Astrocyte of the cerebellum (primary cell): Measurements from ENCODE around the gene PLK2.

ENCODE experiments used
- DNase-seq: peaks from one replicate; pipeline ENCODE4 v3.0.0-alpha.2; 2011; ENCODE audit warnings: low read depth
- H3K4me3 ChIP-seq: 2 replicates; pipeline ENCODE4 v1.5.1; 2011; ENCODE audit warnings: mild to moderate bottlenecking, low read depth, low read length, moderate library complexity
- in situ Hi-C: cut with HindIII; loops from 2 replicates; pipeline ENCODE4 v1.10.0; 2017; ENCODE audit warnings: low sequenced_read_pairs
- TF ChIP-seq, protein P1 (sequence below): IDR thresholded peaks from 2 replicates; pipeline ENCODE4 v1.5.1; 2012; ENCODE audit warnings: low read length, low read depth, moderate library complexity, mild to moderate bottlenecking; ENCODE audit errors: missing control alignments

Gene PLK2

DNA sequence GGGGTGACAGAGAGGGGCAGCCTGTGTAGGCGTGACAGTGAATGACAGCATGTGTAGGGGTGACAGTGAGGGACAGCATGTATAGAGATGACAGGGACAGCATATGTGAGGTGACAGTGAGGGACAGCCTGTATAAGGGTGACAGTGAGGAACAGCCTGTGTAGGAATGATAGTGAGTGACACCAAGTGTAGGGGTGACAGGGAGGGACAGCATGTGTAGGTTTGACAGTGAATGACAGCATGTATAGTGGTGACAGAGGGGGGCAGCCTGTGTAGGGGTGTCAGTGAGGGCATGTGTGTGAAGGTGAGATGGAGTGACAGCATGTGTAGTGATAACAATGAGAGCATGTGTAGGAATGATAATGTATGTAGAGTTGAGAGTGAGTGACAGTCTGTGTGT lies 22.6 kb upstream of the PLK2 start:
- DNase-seq = no peak
- in situ Hi-C loops = no loop called here
- TF ChIP-seq, protein P1, sequence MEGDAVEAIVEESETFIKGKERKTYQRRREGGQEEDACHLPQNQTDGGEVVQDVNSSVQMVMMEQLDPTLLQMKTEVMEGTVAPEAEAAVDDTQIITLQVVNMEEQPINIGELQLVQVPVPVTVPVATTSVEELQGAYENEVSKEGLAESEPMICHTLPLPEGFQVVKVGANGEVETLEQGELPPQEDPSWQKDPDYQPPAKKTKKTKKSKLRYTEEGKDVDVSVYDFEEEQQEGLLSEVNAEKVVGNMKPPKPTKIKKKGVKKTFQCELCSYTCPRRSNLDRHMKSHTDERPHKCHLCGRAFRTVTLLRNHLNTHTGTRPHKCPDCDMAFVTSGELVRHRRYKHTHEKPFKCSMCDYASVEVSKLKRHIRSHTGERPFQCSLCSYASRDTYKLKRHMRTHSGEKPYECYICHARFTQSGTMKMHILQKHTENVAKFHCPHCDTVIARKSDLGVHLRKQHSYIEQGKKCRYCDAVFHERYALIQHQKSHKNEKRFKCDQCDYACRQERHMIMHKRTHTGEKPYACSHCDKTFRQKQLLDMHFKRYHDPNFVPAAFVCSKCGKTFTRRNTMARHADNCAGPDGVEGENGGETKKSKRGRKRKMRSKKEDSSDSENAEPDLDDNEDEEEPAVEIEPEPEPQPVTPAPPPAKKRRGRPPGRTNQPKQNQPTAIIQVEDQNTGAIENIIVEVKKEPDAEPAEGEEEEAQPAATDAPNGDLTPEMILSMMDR = no peak
- H3K4me3 ChIP-seq = no peak overlapping the region

DNA sequence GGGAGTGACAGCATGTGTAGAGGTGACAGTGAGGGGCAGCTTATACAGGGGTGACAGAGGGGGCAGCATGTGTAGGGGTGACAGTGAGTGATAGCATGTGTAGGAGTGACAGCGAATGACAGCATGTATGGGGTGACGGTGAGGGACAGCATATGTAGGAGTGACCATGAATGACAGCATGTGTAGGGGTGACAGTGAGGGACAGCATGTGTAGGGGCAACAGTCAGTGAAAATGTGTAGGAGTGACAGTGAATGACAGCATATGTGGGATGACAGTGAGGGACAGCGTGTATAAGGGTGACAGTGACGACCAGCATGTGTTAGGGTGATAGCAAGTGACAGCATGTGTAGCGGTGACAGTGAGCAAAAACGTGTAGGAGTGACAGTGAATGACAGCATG lies 21.9 kb upstream of the PLK2 start:
- in situ Hi-C loops = no loop called here
- H3K4me3 ChIP-seq = no peak overlapping the region
- no peak for DNase-seq
- TF ChIP-seq, protein P1 = no peak

DNA sequence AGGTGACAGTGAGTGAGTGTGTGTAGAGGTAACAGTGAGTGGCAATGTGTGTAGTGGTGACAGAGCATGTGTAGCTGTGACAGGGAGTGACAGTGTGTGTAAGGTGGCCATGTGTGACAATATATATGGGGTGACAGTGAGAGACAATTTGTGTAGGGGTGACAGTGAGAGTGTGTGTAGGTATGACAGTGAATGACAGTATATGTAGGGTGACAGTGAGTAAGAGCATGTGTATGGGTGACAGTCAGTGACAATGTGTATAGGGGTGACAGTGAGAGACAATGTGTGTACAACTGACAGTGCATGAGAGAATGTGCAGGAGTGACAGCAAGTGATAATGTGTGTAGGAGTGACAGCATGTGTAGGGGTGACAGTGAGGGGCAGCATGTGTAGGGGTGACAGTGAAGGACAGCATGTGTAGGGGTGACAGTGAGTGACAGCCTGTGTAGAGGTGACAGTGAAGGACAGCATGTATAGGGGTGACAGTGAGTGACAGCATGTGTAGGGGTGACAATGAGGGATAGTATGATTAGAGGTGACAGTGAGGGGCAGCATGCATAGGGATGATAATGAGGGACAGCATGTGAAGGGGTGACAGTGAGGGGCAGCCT lies 21.3 kb upstream of the PLK2 start:
- no peak overlapping the region for H3K4me3 ChIP-seq
- no peak for DNase-seq
- in situ Hi-C loops = no loop called here
- TF ChIP-seq, protein P1 = no peak

DNA sequence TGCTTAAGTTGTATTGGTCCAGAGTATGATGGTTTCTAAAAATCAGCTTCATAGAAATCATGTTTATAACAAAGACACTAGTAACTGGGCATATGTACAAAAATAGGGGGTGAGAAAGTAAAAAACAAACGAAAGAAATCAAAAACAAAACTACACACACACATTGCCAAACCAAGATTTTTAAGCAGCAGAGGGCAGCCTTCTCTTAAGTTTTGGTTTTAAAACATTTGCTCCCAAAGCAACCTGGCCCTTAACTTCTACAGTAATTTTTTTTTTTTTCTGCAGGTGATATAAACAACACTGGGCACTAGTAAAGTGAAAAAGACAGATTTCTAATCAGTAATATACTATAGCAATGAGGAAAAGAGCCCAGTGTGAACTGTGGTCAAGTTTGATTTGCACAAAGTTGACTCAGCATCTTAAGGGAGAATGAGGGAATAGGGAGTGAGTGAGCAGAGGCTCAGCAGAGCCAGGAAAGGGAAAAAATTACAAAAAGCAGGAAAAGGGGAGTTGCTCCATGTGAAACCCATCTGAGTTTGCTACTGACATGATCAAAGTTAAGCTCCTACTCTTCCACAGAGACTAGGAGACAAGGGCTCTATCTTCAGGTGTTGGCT lies 18.0 kb upstream of the PLK2 start:
- TF ChIP-seq, protein P1 = peak; percentile 9
- in situ Hi-C loops = no loop called here
- no peak overlapping the region for H3K4me3 ChIP-seq
- DNase-seq = no peak

DNA sequence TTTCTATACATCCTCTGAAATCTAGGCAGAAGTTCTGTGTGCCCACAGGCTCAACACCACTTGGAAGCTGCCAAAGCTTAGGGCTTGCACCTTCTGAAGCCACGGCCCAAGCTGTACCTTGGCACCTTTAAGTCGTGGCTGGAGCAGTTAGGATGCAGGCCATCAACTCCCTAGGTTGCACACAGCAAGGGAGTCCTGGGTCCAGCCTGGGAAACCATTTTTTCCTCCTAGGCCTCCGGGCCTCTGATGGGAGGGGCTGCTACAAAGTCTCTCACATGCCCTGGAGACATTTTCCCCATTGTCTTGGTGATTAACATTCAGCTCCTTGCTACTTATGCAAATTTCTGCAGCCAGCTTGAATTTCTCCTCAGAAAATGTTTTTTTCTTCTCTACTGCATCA lies 15.5 kb upstream of the PLK2 start:
- TF ChIP-seq, protein P1 = no peak
- H3K4me3 ChIP-seq = no peak overlapping the region
- no peak for DNase-seq
- in situ Hi-C loops = no loop called here

DNA sequence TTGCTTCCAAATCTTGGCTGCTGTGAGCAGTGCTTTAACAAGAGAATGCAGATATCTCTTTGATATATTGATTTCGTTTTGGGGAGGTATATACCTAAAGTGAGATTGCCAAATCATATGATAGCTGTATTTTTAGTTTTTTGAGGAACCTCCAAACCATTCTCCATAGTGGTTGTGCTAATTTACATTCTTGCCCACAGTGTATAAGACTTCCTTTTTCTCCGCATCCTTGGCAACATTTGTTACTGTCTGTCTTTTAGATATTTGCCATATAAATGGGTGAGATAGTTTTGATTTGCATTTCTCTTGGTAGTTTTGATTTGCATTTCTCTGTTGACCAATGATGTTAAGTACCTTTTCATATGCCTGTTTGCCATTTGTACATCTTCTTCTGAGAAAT lies 10.0 kb upstream of the PLK2 start:
- in situ Hi-C loops = loop anchor here (10.0 kb wide), 2 partner anchors 695 to 1175 kb away; no protein-coding TSS in a partner anchor
- H3K4me3 ChIP-seq = no peak overlapping the region
- TF ChIP-seq, protein P1 = no peak
- DNase-seq = no peak
